ENCODE measurements around the gene MEMO1.
A peak's percentile ranks its signal among the peaks of the same experiment; 100 is the strongest.

Gene MEMO1

GRCh38 chr2:31896293-31896692 lies 114.5 kb downstream of the MEMO1 start:
- TF ChIP-seq CTCF (IDR thresholded peaks at IDR 0.05), result no peak

GRCh38 chr2:31894656-31895055 lies 116.2 kb downstream of the MEMO1 start:
- no peak for TF ChIP-seq CTCF (IDR thresholded peaks at IDR 0.05)

GRCh38 chr2:31893094-31893493 lies 117.7 kb downstream of the MEMO1 start:
- TF ChIP-seq CTCF (IDR thresholded peaks at IDR 0.05), result no peak

GRCh38 chr2:31889044-31889443 lies 121.8 kb downstream of the MEMO1 start:
- no peak for TF ChIP-seq CTCF (IDR thresholded peaks at IDR 0.05)

GRCh38 chr2:31888550-31888949 lies 122.3 kb downstream of the MEMO1 start:
- TF ChIP-seq CTCF (IDR thresholded peaks at IDR 0.05), result no peak

- TF ChIP-seq CTCF (IDR thresholded peaks at IDR 0.05), result peak; percentile 33; the same call in 1 of the 2 replicates
Measured at GRCh38 chr2:31886700-31887099, 124.1 kb downstream of the MEMO1 start.

- no peak for TF ChIP-seq CTCF (IDR thresholded peaks at IDR 0.05)
Measured at GRCh38 chr2:31877008-31877407, 133.8 kb downstream of the MEMO1 start.

GRCh38 chr2:31874071-31874470 lies 136.7 kb downstream of the MEMO1 start:
- no peak for TF ChIP-seq CTCF (IDR thresholded peaks at IDR 0.05)

All from LNCAP (cell line).